Heart left ventricle (tissue), 13 donors: ENCODE measurements around the gene DMGDH.

Experiments
- POLR2A ChIP-seq, 2 donors: fragments of 450-650 bp; IDR thresholded peaks; one replicate each; pipeline ENCODE4 v1.6.1; 2017; ENCODE audit warnings: antibody characterized with exemption in 2 of 2, mild to moderate bottlenecking in 2 of 2, moderate library complexity in 2 of 2
- TF ChIP-seq, protein P1 (sequence below), 12 donors: fragments of 200-600 bp; sonication (generic) in 4 of 12; IDR thresholded peaks; one replicate each; pipeline versions ENCODE4 v1.5.0 to v1.8.0; 2018 to 2022; ENCODE audit warnings: antibody characterized with exemption in 12 of 12, mild to moderate bottlenecking in 5 of 12
- donor health status: ischemic (EF 13 %, LVEDD 7.1; RV severe dilation, severe dysfunction).
- donor health status: DM: no; HTN: yes; CAD: no.
- donor health status: DM: no; HTN: no; CAD: no.
- donor health status: ischemic (EF 25% LVEDD 6.9; RV normal size, moderate dysfunction).
- donor health status: ischemic (EF 25% LVEDD 5.7; RV mildly dilated, moderate dysfunction).
- donor health status: ischemic (EF 35%, LVEDD 5.7; RV mildly dilated, moderate dysfunction).
- donor health status: nonischemic (EF 11% LVEDD 7.7; RV severe dilation, severe dysfunction).
- donor health status: DM: yes; HTN: yes; CAD: no.
- donor health status: PGD.
- donor health status: ischemic (EF 29% LVEDD 5.4; RV normal size, mild dysfunction).
- donor health status: nonischemic (EF 23%, LVEDD 6.1; RV moderate dilation, normal function).

DNA sequence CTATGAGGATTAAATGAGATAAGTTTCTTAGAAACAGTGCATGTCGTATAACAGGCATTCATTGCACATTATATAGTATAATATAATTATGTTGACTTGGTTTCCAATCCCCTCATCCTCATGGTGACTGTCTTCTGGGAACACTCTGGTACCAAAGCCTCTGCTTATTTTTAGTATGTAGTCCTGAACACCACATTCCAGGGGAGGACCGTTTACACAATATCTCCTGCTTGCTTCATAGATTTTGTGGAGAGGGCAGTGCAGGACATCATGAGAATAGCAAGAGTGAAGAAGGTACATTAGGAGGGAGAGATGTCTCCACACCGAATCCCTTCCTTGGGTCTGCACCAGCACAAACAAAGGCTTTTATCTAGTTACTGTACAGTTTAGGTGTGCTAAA, 21.6 kb upstream of the DMGDH start:
- TF ChIP-seq POLR2A (IDR thresholded peaks at IDR 0.05) = no peak
- TF ChIP-seq, protein P1, sequence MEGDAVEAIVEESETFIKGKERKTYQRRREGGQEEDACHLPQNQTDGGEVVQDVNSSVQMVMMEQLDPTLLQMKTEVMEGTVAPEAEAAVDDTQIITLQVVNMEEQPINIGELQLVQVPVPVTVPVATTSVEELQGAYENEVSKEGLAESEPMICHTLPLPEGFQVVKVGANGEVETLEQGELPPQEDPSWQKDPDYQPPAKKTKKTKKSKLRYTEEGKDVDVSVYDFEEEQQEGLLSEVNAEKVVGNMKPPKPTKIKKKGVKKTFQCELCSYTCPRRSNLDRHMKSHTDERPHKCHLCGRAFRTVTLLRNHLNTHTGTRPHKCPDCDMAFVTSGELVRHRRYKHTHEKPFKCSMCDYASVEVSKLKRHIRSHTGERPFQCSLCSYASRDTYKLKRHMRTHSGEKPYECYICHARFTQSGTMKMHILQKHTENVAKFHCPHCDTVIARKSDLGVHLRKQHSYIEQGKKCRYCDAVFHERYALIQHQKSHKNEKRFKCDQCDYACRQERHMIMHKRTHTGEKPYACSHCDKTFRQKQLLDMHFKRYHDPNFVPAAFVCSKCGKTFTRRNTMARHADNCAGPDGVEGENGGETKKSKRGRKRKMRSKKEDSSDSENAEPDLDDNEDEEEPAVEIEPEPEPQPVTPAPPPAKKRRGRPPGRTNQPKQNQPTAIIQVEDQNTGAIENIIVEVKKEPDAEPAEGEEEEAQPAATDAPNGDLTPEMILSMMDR (IDR thresholded peaks at IDR 0.05) = no peak
